GM20000 (cell line): ENCODE data around the gene SBDS.
"Not testable (repeated sequence)": the region's sequence is repeated elsewhere in the genome, so short reads cannot be mapped to it uniquely, and the experiment has no call there.

Experiments
- DNase-seq: peaks from one replicate; pipeline ENCODE4 v3.0.0; 2012; ENCODE audit warnings: low spot score
- CTCF ChIP-seq: IDR thresholded peaks from 2 replicates; pipeline ENCODE4 v1.5.1; 2012; ENCODE audit warnings: mild to moderate bottlenecking, control low read depth; ENCODE audit errors: extremely low read depth, missing control alignments

The SBDS gene

GRCh38 chr7:66995050-66995776 lies at the start of gene SBDS:
Gene SBDS (minus strand): TSS chr7:66995586. CDS start chr7:66995417, 169 bp downstream.
- peak; percentile 75 for DNase-seq

GRCh38 chr7:67043559-67043930 lies 48.2 kb upstream of the SBDS start:
- DNase-seq = not testable (repeated sequence)

GRCh38 chr7:67042781-67043558 lies 47.6 kb upstream of the SBDS start:
- not testable (repeated sequence) for DNase-seq

GRCh38 chr7:67040832-67041231 lies 45.4 kb upstream of the SBDS start:
- not testable (repeated sequence) for DNase-seq

GRCh38 chr7:67036432-67037395 lies 41.3 kb upstream of the SBDS start:
- not testable (repeated sequence) for DNase-seq

- no peak for TF ChIP-seq CTCF
- DNase-seq = no peak
Observed at GRCh38 chr7:67033251-67033650, 37.9 kb upstream of the SBDS start.

- DNase-seq = not testable (repeated sequence)
Observed at GRCh38 chr7:67031685-67032084, 36.3 kb upstream of the SBDS start.

GRCh38 chr7:67025459-67025858 lies 30.1 kb upstream of the SBDS start:
- DNase-seq = not testable (repeated sequence)

GRCh38 chr7:67022511-67022910 lies 27.1 kb upstream of the SBDS start:
- TF ChIP-seq CTCF = no peak
- DNase-seq = no peak

- no peak for DNase-seq
- TF ChIP-seq CTCF = no peak
Observed at GRCh38 chr7:67021260-67021659, 25.9 kb upstream of the SBDS start.
